GM18499 (cell line): Measurements from ENCODE around the gene TENT4B.
"Not testable (repeated sequence)": the region's sequence is repeated elsewhere in the genome, so short reads cannot be mapped to it uniquely, and the experiment has no call there.

ENCODE experiments used
- ATAC-seq: cut with Tn5 transposase; IDR thresholded peaks from one replicate; pipeline ENCODE4 v1.9.1; 2021; ENCODE audit warnings: moderate number of reproducible peaks; ENCODE audit not compliant: insufficient read depth, unreplicated experiment

The TENT4B gene

DNA sequence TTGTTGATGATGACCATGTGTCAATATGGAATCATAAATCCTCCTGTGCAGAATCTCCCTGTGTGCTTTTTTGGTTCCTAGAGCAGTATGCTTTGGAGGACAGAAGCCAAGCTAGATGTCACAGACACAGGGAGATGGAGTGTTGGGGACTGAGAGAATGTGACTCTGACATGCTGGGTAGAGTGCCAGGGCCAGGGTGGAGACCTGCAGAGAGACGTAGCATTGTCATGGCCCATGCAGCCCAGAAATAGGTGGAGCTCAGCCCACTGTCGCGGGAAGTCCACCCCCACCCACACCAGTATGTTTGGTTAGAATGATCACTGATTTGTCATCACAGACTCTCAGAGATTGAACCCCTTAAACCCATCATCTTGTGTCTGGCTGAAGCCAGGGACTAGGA lies 74.0 kb downstream of the TENT4B start:
- no peak for ATAC-seq

DNA sequence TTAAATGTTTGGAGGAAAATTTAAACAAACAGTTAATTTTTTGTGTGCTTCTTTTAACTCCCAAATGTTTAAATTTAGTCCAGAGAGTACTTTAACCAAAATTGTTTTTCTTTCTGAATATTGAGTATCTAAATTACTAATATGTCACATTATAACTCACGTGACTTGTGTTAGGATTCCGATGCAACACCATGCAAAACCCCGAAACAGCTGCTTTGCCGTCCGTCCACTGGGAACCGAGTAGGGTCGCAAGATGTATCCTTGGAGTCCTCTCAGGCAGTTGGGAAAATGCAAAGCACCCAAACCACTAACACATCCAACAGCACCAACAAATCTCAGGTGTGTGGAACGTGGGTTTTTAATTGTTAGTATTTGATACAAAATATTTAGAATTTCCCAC lies 74.6 kb downstream of the TENT4B start:
- ATAC-seq = no peak

DNA sequence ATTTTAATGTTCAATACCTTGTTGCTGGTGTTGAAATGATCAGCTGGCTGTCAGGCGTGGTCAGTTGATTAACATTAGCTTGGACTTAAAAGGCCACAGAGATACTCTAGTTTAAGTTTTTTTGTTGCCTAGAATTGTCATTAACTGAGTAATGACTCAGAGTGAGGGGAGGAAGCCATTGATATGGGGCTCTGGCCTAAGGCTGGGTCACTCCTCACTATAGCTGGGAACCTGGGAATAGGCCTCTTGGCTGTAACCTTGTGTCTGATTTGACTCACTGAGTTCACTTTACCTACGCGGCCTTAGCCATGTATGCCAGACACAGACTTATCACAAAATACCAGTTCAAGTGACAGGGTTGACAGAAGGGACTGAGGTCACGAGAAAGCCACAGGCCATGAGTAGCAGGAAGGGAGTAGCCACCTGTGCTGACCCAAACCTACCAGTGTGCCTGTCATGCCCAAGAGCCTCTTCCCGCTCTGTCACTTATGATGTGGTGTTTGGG lies 75.3 kb downstream of the TENT4B start:
- no peak for ATAC-seq

DNA sequence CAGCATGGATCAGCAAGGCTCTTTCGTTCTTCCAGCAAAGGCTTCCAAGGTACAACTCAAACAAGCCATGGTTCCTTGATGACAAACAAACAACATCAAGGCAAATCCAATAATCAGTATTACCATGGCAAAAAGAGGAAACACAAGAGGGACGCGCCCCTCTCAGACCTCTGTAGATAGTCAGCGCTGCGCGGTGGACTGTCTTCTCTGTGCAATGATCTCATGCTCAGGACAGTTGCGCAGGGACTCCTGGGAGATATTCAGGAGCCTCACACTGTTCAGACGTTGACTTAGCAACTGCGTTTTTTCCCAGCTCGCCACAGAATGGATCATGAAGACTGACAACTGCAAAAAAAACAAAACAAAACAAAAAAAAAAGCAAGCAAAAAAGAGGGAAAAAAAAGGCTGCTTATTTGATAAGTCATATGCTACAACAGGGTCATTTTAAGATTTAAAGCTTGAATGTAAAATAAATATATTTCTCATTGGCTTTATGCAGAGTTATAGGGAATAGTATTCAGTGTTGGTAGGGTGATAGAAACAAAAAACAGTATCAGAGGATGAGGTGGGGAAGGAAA lies 76.1 kb downstream of the TENT4B start:
- ATAC-seq = no peak

DNA sequence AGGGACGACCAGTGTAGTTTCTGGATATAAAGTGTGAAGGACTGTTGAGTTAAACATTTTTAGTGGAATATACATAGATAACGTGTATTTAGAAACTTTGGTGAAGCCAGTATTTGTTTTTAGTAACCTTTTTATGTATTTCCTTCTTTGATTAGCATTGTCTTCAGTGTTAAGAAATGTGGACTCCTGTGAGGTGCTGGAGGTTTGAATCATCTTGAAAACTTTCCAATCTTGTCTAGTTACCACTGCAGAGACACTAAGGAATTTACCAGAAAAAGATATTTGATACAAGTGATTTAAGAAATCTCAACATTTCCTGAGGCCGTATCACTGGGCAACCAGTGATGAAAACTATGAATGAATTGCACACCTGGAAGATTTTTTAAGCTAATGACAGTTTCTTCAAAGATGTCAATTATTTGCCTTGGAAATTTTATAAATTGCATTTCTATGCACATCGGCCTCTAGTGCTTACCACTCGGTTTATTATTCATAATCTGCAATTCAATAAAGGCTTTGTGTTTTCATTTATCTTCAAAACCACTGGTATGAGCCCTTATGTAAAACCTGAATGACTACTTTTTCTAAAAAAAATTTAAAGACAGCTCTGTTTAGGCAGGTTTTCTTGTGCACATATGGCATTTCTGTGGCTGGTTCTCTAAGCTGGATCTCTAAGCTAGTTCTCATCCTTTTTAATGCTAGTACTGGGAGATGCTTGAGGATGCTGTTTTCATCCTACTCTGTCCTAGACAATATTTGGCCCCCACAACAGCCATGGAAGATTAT lies 81.9 kb downstream of the TENT4B start:
- ATAC-seq = no peak

GRCh38 chr16:50235581-50235980 lies 82.5 kb downstream of the TENT4B start:
- no peak for ATAC-seq

DNA sequence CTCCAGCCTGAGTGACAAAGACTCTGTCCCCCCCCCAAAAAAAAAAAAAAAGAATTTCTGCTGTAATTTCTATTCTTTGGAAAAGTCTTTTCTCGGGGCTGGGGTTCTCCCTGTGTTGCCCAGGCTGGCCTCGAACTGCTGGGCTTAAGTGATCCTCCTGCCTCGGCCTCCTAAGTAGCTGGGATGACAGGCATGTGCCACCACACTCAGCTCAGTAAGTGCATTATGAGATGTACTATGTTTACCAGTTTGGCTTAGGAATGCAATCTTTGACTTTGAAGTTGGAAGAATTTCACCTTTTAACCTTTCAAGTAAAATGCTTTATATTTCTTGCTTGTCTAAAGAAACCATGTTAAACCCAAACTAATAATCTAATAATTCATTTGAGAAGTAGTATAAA lies 85.2 kb downstream of the TENT4B start:
- ATAC-seq = no peak

- no peak for ATAC-seq
Measured at GRCh38 chr16:50238868-50239301, 85.8 kb downstream of the TENT4B start.

- not testable (repeated sequence) for ATAC-seq
Measured at GRCh38 chr16:50243024-50243423, 89.9 kb downstream of the TENT4B start.

DNA sequence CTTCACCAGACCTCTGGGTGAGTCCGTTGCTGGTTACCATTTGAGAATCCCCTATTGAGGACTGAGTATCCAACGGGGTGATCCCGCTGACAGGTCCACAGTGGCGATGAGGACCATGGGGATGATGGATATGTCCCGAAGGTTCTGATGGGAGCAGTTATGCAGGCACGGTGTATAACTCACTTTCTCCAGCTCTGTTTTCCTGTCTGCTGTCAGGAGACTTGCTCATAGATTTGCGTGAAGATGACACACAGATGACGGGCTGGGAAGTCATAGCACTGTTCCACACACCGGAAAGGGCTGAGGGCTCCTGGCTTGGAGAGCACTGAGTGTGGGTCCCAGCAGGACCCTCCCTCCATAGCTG lies 91.0 kb downstream of the TENT4B start:
- no peak for ATAC-seq

DNA sequence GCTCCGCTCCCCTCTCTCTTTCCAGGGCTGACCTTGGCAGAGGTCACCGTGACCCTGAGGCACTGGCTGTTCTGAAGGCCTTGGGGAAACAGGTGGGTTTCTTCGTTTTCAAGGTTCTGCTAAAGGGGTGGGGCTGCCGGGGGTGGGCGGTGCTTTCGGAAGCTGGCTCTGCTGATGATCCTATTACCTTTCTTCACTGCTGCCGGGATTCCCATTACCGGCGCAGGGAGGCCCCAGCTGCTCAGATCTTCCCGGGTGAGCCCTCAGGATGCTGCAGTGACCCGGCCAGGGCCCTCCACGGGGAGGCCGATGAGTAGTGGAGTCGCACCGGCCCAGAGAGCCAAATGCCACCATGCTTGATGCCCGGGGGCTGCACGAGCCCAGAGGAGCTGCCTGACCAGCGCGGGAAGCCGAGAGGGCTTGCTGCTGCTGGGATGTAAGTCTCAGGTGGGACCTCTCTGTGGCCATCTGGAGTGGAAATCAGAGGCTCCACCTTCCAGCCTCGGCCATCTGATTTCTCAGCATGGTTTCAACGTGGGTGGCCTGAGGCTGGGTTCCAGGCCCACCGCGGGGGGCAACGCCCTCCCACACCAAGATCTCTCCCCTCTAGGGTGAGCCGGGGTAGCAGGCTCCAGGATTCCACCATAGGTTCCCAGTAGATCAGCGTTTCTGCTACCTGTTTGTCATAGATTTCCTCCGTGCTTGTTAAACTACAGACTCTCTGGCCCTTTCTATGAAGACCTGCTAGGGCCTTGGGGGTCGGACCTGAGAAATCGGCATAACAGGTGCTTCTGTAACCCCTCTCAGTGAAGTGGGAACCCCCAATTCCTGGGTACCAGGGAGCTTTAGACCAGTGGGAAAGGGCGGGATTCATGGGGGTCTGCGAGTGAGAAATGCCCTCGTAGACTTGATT lies 91.7 kb downstream of the TENT4B start:
- ATAC-seq = no peak

DNA sequence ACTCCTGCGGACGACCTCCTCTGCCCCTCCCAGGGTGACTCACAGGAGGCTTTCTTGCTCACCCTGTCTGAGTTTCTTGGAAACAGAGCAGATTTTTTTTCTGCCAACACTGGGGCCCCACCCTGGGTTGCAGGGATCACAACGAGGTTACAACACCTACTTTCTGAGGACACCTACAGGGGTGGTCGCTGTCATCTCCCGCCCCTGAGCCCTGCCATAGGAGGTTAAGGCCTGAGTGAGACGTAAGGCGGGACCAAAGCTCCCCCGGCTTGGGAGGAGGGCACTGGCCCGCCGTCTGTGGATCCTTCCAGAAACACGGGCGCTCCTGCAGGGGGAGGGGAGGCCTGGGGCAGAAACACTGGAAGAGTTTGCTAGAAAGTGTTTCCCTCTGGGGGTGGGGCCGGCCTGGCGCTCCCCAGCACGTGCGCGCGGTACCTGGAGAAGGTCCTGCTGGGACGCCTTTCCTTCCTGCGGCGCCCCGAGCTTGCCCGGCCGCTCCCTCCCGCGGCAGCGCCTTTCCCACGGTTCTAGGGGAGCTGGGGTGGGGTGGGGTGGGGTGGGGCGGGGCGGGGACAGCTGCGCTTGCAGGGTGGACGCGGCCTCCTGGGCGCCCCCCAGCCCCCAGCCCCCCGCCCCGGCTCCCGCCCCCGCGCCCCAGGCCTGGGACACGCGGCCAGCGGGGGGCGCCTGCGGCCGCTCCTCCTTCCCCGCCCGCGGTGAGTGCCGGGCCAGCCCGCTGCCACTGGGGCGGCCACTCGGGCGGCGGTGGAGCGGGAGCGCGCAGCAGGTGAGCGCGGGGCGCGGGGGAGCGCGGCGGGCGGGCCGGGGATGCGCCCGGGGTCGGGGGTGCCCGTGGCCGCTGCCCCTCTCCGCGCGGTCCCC lies 92.6 kb downstream of the TENT4B start:
- no peak for ATAC-seq

DNA sequence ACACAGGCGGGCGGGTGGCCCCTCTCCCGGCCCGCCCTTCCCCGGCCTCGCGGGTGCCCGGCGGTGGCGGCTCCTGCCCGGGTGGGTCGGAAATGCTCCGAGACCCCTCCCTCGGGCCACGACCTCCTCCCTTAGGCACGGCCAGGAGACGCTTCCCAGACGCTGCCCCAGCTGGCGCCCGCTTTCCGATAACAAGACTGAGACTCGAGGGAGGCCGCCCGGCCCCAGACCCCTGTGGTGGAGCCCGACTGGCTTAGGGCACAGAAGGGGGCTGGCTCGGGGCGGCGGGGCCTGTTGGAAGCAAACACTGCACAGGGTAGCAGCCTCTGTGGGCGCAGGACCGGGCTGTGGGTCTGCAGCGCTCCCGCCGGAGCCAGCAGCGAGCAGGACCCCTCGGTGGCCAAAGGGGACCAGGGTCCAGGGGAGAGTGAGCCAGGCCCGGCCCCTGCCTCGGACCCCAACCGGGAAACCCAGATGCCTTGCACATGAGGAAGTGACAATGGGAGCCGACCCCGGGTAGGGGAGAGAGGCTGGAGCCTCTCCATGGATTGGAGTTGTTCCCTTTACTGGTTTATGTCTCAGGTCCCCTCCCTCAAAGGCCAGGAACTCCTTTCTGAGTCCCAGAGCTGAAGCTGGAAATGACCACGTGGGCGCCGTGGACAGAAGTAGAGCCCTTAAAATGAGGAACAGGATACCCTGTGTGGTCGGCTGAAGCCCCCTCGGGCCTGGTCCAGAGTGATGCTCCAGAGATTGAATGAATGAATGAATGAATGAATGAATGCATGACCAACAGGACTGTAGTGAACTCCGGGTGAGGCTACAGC lies 93.4 kb downstream of the TENT4B start:
- ATAC-seq = no peak

DNA sequence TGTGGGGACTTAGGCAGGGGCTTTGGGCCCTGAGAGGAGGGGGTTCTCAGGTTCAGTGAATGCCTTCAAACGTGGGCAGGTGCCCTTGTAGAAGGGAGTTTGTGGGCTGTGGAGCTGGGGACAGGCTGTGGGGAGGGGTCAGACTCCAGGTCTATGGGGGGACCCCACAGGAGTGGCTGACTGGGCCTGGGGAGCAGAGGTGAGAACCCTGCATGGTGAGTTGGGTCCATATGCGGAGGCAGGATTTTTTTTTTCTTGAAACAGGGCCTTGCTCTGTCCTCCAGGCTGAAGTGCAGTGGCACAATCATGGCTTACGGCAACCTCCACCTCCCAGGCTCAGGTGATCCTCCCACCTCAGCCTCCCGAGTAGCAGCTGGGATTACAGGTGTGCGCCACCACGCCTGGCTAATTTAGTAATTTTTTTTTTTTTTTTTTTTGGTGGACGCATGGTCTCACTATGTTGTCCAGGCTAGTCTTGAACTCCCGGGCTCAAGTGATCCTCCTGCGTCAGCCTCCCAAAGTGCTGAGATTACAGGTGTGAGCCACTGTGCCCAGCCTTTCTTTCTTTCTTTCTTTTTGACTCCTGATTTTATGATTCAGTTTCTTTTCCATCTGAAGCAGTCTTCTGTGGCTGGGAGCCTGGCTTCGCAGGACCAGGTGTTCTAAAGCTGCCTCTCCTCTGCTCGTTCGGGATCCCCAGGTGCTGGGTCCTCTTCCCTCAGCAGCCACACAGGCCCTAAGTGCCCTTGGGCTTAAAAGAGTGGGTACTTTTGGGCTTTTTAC lies 94.2 kb downstream of the TENT4B start:
- ATAC-seq = no peak

DNA sequence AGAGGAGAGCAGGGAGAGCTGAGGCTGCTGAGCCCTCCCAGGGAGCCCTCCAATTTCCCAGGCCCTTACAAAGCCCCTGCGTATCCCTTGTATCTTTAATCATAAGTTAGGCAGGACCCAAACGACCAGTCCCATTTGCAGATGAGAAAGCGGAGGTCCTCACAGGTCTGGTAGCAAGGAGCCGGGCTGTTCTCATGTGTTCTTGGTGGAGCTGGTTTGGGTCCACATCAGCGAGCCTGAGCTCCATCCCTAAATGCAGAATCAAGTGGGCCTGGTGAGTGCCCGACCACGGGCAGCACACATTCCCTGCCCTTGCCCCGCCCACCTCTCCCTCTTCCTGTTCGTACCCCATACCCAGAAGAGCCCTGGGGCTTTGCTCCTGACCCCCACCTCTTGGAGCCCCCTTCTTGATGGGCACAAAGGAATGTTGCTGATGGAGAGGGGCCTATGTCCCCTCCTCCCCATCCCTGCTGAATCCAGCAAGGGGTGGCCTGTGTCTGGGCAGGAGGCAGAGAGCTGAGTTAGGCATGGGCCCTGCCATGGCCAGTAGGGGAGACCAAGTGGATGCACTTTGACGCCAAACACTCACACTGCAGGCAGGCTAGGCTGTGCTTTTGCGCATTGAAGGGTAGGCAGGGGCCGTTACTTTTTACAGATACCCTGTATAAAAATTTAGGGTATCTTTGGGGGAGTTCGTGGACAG lies 95.0 kb downstream of the TENT4B start:
- no peak for ATAC-seq

DNA sequence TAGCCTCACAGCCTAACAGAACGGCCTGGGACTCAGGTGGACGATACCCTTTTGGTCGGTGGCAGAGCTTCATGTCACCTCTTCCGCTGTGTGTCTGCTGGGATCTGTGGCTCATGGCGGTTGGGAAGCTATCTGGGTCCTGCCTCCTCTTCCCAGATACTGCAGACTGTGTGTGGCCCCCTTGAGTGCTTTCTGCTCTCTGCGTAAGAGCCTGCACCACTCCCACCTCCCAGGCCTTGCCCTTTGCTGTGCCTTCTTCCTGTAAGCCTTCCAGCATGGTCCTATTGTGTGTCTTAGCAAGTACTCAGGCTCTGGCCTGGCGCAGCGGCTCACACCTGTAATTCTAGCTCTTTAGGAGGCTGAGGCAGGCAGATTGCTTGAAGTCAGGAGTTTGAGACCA lies 95.7 kb downstream of the TENT4B start:
- no peak for ATAC-seq

DNA sequence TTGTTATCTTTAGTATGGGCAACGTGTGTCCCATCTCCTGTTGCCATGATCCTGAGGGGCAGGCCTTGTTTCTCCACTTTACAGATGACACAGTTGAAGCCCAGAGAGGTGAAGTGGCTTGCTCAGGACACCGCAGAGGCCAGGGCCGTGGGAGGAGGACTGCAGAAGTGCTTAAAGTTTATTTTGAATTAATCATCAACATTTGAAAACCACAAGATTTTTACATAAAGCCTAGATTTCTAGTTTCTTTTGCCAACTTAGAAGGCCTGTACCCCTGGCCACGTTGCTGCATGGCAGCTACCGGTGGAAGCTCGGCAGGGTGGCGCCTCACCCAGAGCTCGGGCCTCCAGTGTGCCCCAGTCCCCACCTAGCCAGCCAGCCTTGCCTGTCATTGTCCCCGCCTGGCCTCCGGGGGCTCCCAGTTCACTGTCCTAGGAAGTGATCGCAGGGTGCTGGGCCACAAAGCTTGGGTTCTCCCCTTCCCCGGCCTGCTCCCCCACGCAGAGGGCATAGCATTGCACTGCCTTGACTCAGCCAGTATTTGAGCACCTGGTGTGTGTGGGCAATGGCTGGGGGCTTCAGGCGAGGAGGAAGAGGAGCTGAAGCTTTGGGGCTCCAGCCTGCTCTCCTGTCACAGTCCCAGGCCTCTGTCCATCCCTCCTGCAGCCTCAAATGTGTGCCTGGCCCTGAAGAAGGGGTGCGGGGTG lies 98.4 kb downstream of the TENT4B start:
- no peak for ATAC-seq
